Left hindlimb (tissue), 1 donor: ENCODE results near the gene SKI.

Experiments used
- DNase-seq: peaks from one replicate; pipeline ENCODE4 v3.0.0-alpha.2; 2018

The SKI gene

DNA sequence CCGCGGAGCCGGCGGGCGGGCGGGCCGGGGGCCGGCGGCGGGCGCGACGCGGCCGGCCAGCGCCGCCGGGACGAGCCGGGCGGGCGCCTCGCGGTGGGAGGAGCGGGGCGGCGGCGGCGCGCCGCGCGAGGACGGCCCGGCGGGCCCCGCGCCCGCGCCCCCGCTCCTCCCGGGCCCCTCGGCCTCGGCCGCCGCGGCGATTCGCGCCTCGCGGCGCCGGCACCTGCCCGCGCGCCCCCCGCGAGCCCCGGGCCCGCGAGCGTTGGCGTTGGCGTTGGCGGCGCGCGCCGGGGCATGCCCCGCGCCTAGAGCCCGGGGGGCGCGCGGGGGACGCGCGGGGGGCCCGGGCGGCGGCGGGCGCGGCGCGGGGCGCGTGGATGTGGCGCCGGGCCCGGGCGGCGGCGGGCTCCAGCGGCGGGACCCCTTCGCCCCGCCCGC is at the start of gene SKI:
TSS of gene SKI (plus strand) at position 163 of the 438 bp plus-strand sequence. CDS start 448 bp downstream, outside the sequence.
- DNase-seq = no peak

DNA sequence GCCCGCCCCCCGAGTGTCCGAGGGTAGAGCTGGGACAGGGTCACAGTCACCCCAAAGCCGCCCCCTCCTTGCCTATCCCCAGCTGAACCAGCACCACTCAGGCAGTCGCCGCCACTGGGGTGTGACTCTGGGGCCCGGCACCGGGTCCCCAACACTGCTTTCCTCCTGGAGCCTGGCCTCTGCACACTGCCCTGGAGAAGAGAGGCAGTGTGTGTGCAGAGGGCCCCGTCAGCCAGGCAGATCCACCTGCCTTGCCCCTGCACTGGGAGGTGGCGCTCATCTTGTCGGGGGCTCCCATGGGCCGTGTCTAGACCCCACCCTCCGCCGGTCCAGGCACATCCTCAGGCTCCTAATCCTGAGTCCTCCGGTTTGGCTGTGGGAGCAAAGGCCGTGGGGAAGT is 49.2 kb upstream of the SKI start:
- DNase-seq = no peak

DNA sequence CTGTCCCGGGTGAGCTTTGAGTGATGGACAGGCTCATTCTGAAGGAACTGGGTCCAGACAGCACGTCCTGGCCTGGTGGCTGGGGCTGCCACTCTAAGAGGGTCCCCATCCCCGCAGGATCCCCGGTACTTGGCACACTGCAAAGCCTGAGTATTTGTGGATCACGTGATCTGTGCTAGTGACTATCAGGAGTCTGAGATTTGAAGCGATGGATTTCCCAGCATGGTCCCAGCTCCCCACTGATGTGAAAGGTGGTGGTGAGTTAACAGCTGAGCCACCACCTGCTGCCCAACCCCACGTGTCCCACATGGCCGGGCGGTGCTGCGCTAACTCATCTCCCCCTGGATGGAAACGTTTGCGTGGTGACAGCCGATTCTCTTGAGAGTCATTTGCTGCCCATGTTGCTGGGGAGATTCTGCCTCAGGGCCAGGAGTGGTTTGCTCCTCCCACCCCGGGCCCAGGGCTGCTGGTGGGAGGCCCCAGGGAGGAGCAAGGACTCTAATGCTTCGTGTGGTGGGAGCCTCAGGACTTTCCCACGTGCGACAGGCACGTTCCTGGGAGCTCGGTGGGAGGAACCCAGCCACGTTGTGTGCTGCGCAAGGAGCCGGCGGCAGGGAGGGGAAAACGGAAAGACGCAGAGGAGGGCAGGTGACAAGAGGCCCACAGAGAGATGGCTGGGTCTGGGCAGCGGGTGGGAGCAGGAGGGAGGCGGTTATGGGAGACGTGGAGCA is 48.7 kb upstream of the SKI start:
- DNase-seq = no peak

DNA sequence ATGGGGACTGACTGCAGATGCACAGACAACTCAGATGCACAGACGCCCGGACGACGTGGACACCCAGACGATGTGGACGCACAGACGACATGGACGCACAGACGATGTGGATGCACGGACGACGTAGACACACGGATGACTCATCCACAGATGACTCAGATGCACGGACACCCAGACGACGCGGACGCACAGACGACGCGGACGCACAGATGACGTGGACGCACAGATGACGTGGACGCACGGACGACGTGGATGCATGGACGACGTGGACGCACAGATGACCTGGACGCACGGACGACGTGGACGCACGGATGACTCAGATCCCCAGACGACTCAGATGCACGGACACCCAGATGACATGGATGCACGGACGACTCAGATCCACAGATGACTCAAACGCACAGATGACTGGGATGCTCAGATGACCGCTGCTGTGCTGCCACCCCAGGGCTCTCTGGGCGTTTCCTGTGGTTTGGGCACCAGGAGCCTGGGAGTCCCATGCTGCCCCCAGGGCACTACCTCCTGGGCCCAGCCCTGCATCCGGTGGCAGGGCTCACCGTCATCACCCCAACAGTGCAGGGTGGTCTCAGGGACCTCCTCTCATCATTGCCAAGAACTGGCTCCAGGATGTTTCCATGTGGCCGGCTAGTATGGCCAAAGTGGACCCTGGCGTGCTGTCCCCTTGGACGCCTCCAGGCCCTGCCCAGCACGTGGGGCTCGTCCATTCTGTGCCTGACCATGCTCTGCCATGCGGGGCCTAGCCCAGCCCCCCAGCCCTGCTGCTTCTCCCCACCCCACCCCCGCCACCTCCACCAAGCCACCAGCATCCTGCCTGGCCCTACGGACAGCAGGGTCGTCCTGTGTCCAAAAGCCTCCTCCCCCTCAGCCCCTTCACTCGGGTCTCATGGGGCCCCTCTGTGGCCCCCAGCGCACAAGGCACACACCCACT is 47.5 kb upstream of the SKI start:
- DNase-seq = no peak

DNA sequence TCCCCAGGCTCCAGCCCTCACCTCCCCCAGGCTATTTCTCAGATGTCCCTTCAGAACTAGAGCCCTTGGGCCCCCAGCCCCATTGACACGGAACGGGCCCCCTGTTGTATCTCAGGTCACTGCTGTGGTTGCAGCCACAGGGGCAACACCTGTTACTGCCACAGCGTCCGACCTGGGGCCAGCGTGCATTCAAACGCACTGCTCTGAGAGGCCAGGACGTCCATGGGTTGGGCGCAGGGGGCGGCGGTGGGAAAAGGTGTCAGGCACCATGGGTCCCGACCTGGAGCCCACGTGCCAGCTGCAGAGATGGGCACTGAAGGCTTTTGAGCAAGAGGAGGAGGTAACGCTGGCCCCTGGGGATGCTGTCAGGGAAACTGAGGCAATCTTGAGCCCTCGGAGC is 46.8 kb upstream of the SKI start:
- no peak for DNase-seq

DNA sequence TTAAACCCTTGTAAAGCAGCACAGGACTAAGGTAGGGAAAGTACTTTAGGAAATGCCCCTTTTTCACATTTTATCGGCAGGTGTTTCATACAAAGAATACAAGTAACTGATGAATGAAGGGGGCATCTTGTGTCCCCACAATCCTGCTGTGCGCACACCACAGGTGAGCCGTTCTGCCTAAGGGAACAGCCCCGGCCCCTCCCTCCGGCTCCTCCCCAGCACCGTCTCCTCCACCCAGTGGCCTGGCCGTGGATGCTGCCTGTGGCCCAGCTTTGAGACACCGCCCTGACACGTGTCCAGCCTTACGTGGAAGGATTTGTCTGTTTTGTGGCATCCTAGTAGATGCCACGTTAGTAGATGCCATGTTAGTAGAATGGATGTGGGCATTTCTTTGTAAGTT is 46.4 kb upstream of the SKI start:
- DNase-seq = no peak

DNA sequence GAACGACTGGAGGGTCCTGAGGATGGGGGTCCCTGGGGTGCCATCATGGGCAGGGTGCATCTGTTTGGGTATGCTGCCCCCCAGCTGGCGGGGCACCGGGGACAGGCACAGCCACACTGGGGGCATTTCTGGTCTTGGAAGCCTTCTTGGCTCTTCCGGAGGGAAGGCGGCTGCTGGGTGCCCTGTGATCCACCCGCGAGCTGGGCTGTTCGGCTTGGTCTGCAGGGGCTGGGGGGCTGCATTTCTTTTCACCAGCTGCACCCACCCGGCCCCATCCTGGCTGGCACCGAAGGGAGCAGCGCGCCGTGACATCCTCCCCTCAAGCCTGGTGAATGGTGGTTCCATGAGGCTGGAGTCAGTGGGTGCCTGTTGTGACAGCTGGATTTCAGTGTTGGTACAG is 45.7 kb upstream of the SKI start:
- DNase-seq = no peak

- DNase-seq = no peak
Observed at GRCh38 chr1:2183937-2184334, 44.2 kb upstream of the SKI start.

GRCh38 chr1:2184531-2184930 is 43.6 kb upstream of the SKI start:
- DNase-seq = no peak

DNA sequence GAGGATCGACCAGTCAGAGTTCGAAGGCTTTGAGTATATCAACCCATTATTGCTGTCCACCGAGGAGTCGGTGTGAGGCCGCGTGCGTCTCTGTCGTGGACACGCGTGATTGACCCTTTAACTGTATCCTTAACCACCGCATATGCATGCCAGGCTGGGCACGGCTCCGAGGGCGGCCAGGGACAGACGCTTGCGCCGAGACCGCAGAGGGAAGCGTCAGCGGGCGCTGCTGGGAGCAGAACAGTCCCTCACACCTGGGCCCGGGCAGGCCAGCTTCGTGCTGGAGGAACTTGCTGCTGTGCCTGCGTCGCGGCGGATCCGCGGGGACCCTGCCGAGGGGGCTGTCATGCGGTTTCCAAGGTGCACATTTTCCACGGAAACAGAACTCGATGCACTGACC is 43.2 kb upstream of the SKI start:
- no peak for DNase-seq

DNA sequence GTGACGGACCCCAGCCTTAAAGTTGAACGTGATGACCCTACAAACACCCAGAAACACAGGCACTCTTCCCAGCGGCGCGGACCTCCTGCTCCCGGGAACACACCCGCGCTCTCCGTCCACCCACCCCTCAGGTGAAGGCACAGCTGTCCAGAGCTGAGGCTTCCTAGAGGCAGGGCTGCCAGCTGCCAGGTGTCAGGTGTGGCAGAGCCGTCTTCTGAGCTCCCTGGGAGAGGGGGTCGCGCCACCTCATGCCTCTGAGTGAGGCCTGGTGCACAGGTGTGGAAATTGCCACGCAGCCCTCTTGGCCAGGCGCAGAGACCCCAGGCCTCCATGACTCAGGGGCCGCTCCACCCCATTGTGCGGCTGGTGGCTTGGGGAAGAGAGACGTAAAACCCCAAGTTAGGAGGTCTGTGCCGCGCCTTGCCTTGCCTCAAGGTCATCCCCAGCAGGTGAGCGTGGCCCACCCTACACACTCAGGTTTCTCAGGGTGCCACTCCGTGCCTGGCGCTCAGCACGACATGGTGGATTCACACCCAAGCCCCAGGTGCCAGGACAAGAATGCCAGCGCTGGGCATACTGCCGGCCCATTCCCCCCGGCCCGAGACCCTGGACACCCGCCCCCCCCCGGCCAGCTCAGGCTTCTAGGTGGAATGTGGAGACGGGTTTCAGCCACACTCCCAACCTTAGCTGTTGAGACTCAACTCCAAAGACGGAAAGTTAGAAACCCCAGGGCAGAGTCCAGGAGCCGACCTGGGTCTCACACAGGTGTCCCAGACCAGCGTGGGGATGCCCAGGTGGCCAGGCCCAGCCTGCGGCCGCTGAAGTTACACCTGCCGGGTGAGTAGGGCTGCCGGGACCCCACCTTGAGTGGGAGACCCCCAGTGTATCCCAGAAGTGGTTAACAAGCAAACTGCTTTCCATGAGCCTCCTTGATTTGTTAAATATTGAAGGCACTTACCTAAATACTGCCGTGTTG is 42.0 kb upstream of the SKI start:
- no peak for DNase-seq

GRCh38 chr1:2186901-2187300 is 41.2 kb upstream of the SKI start:
- DNase-seq = no peak

DNA sequence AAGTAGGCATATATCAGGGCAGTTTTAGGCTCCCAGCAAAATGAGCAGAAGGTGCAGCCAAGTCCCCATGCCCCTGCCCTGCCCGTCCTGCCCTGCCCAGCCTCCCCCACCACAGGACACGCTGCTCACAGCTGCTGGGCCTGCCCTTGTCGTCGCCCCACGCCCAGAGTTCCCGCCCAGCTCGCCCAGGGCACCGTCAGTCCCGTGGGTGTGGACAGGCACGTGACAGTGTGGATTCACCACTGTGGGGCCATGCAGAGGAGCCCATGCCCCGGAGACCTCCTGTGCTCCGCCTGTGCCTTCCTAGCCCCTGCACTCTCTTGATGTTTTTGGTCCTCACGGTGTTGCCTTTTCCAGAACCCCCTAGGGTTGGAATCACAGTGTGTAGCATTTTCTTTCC is 40.5 kb upstream of the SKI start:
- no peak for DNase-seq

DNA sequence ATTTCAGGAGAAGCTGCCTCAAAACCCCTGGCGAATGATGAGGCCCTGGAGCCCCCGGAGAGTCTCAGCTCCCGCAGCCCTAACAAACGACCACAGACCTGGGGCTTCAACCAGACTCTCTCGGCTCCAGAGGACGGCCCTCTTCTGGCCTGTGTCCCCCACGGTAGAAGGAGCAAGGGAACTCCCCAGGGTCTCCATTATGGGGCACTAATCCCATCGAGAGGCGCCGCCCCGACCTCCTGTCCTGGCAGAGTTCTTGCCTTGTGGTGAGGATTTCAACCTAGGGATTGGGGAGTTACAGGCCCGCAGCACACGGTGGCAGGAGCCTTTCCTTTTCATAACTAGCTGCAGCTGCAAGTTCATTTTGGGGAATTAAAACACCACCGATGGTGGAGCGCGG is 39.8 kb upstream of the SKI start:
- DNase-seq = no peak

GRCh38 chr1:2189459-2190425 is 38.4 kb upstream of the SKI start:
- DNase-seq = peak; percentile 97

GRCh38 chr1:2190491-2190976 is 37.6 kb upstream of the SKI start:
- peak; percentile 37 for DNase-seq

- no peak for DNase-seq
Observed at GRCh38 chr1:2192031-2192995, 35.8 kb upstream of the SKI start.

DNA sequence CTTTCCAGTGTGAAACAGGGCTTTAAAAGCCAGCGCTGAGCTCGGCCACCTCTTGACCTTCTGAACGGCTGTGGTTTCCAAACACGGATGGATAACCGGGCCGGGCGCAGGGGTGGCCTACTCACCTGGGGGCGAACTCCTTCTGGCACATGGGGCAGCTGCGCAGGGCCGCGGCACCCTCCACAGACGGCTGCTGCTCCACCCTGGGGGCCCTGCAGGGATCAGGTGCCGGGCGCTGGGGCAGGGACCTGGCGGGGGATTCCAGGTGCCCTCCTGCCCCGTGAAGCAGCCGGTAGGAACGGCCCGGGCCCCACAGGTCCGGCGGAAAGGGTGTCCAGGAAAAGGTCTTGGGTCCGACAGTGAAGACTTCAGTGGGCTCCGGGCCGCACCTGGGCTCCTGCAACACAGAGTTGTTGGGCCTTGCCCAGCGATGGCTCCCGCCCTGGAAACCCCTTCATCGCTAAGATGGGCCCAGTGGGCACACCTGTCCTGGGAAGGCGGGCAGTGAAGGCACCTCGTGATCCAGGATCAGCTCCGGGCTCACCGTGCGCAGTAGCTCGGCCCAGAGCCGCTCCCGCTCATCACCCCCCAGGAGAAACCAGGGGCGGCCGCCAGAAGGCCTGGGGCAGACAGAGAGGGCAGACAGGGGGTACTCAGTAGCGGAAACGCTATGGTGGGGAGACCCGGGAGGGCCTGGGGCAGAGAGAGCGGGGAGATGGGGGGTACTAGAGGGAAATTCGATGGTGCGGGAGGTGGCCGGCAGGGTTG is 34.4 kb upstream of the SKI start:
- DNase-seq = no peak

- peak; percentile 93 for DNase-seq
Observed at GRCh38 chr1:2194319-2194897, 33.7 kb upstream of the SKI start, which contains the start of gene FAAP20. FAAP20 (minus strand) TSS chr1:2194772; CDS start chr1:2194749, 23 bp downstream.
